Inferior parietal cortex (tissue), 1 donor: ENCODE measurements around the gene EPB41L2.
"Not testable (repeated sequence)": the region's sequence is repeated elsewhere in the genome, so short reads cannot be mapped to it uniquely, and the experiment has no call there.

Source experiments
- DNase-seq: peaks from one replicate; pipeline ENCODE4 v3.0.0-alpha.2; 2016; ENCODE audit errors: extremely low spot score

The EPB41L2 gene

GRCh38 chr6:131003488-131004386 is 59.3 kb downstream of the EPB41L2 start:
- DNase-seq, result no peak

- no peak for DNase-seq
Measured at GRCh38 chr6:131002661-131002980, 60.4 kb downstream of the EPB41L2 start.

GRCh38 chr6:131001945-131002660 is 60.9 kb downstream of the EPB41L2 start:
- no peak for DNase-seq

- DNase-seq, result no peak
Measured at GRCh38 chr6:131001111-131001736, 61.8 kb downstream of the EPB41L2 start.

GRCh38 chr6:131000544-131000943 is 62.5 kb downstream of the EPB41L2 start:
- DNase-seq, result no peak

GRCh38 chr6:130997061-130997753 is 65.8 kb downstream of the EPB41L2 start:
- DNase-seq, result no peak

- no peak for DNase-seq
Measured at GRCh38 chr6:130996635-130997034, 66.4 kb downstream of the EPB41L2 start.

- DNase-seq, result no peak
Measured at GRCh38 chr6:130995783-130996447, 67.1 kb downstream of the EPB41L2 start.

- no peak for DNase-seq
Measured at GRCh38 chr6:130994319-130995097, 68.5 kb downstream of the EPB41L2 start.

- no peak for DNase-seq
Measured at GRCh38 chr6:130993292-130993765, 69.7 kb downstream of the EPB41L2 start.

- no peak for DNase-seq
Measured at GRCh38 chr6:130991422-130992137, 71.5 kb downstream of the EPB41L2 start.

- DNase-seq, result not testable (repeated sequence)
Measured at GRCh38 chr6:130987539-130987938, 75.5 kb downstream of the EPB41L2 start.

GRCh38 chr6:130985115-130985514 is 77.9 kb downstream of the EPB41L2 start:
- DNase-seq, result no peak

GRCh38 chr6:130982941-130983456 is 80.0 kb downstream of the EPB41L2 start:
- DNase-seq, result no peak

GRCh38 chr6:130982135-130982534 is 80.9 kb downstream of the EPB41L2 start:
- no peak for DNase-seq

GRCh38 chr6:130981409-130981808 is 81.6 kb downstream of the EPB41L2 start:
- no peak for DNase-seq

- no peak for DNase-seq
Measured at GRCh38 chr6:130980310-130981032, 82.6 kb downstream of the EPB41L2 start.

GRCh38 chr6:130978660-130979396 is 84.2 kb downstream of the EPB41L2 start:
- no peak for DNase-seq
